Trophoblast cell (in vitro differentiated cells and primary cell): ENCODE data around the gene TMEM132E.

Experiments
- DNase-seq, 2 donors: peaks; one replicate each; pipeline ENCODE4 v3.0.0-alpha.2; 2016
- H2AFZ ChIP-seq: 2 replicates; pipeline ENCODE4 v1.6.1; 2013; ENCODE audit warnings: low read length, moderate library complexity, mild to moderate bottlenecking; ENCODE audit not compliant: insufficient read depth, poor library complexity
- H2AK5ac ChIP-seq: 2 replicates; pipeline ENCODE4 v1.6.1; 2013; ENCODE audit warnings: mild to moderate bottlenecking, low read length
- H2BK120ac ChIP-seq: 2 replicates; pipeline ENCODE4 v1.6.1; 2013; ENCODE audit warnings: low read length, mild to moderate bottlenecking, moderate library complexity; ENCODE audit not compliant: insufficient read depth, poor library complexity
- H2BK12ac ChIP-seq: 2 replicates; pipeline ENCODE4 v1.6.1; 2013; ENCODE audit warnings: mild to moderate bottlenecking, low read length, moderate library complexity
- H2BK5ac ChIP-seq: 2 replicates; pipeline ENCODE4 v1.6.1; 2013; ENCODE audit warnings: low read length, low read depth, moderate library complexity, mild to moderate bottlenecking; ENCODE audit not compliant: poor library complexity
- H3K14ac ChIP-seq: 2 replicates; pipeline ENCODE4 v1.6.1; 2013; ENCODE audit warnings: mild to moderate bottlenecking, low read length
- H3K18ac ChIP-seq: 2 replicates; pipeline ENCODE4 v1.6.1; 2013; ENCODE audit warnings: mild to moderate bottlenecking, low read length
- H3K23ac ChIP-seq: 2 replicates; pipeline ENCODE4 v1.6.1; 2013; ENCODE audit warnings: low read length
- H3K27ac ChIP-seq: 2 replicates; pipeline ENCODE4 v1.5.1; 2013; ENCODE audit warnings: low read depth, mild to moderate bottlenecking, inconsistent platforms, low read length, moderate library complexity
- H3K27me3 ChIP-seq: 2 replicates; pipeline ENCODE4 v1.6.1; 2013; ENCODE audit warnings: inconsistent platforms, mild to moderate bottlenecking, low read length, moderate library complexity; ENCODE audit not compliant: insufficient read depth
- H3K36me3 ChIP-seq, 2 experiments: 1 replicate in 1 of 2; 2 replicates in 1 of 2; pipeline ENCODE4 v1.6.1; 2013; ENCODE audit warnings: low read length in 2 of 2, mild to moderate bottlenecking in 2 of 2, moderate library complexity in 1 of 2; ENCODE audit not compliant: insufficient read depth in 2 of 2, control insufficient read depth in 1 of 2
- H3K4ac ChIP-seq: 2 replicates; pipeline ENCODE4 v1.6.1; 2013; ENCODE audit warnings: low read depth, mild to moderate bottlenecking, low read length, moderate library complexity
- H3K4me1 ChIP-seq, 2 experiments: 1 replicate in 1 of 2; 2 replicates in 1 of 2; pipeline ENCODE4 v1.6.1; 2013; ENCODE audit warnings: low read length in 2 of 2, mild to moderate bottlenecking in 2 of 2, moderate library complexity in 1 of 2; ENCODE audit not compliant: insufficient read depth in 2 of 2, control insufficient read depth in 1 of 2
- H3K4me2 ChIP-seq: 2 replicates; pipeline ENCODE4 v1.6.1; 2013; ENCODE audit warnings: inconsistent platforms, mild to moderate bottlenecking, low read length, moderate library complexity
- H3K4me3 ChIP-seq: 2 replicates; pipeline ENCODE4 v1.5.1; 2013; ENCODE audit warnings: mild to moderate bottlenecking, low read depth, low read length, inconsistent platforms
- H3K79me1 ChIP-seq: one replicate; pipeline ENCODE4 v1.6.1; 2013; ENCODE audit warnings: low read length
- H3K79me2 ChIP-seq: 2 replicates; pipeline ENCODE4 v1.6.1; 2013; ENCODE audit warnings: low read length, mild to moderate bottlenecking; ENCODE audit not compliant: control insufficient read depth, insufficient read depth, poor library complexity
- H3K9ac ChIP-seq: 2 replicates; pipeline ENCODE4 v1.6.1; 2013; ENCODE audit warnings: mild to moderate bottlenecking, low read length
- H3K9me3 ChIP-seq: 2 replicates; pipeline ENCODE4 v1.6.1; 2013; ENCODE audit warnings: low read depth, mild to moderate bottlenecking, control low read depth, inconsistent platforms, low read length; ENCODE audit not compliant: insufficient read depth
- H4K12ac ChIP-seq: 2 replicates; pipeline ENCODE4 v1.6.1; 2013; ENCODE audit warnings: low read depth, mild to moderate bottlenecking, low read length, moderate library complexity
- H4K8ac ChIP-seq: 2 replicates; pipeline ENCODE4 v1.6.1; 2013; ENCODE audit warnings: low read depth, mild to moderate bottlenecking, low read length, moderate library complexity
- H4K91ac ChIP-seq: one replicate; pipeline ENCODE4 v1.6.1; 2013; ENCODE audit warnings: low read depth, mild to moderate bottlenecking, low read length, moderate library complexity
- WGBS: extraction: QIAGEN DNeasy Blood & Tissue Kit; methylation state at CpG from one replicate; pipeline ENCODE4 v1.1.7; 2013; ENCODE audit warnings: missing lambda C conversion rate; ENCODE audit not compliant: insufficient read length, insufficient coverage; ENCODE audit errors: extremely low coverage; 5-methylcytosine and 5-hydroxymethylcytosine counted together

The TMEM132E gene

GRCh38 chr17:34601416-34601815, 22.0 kb downstream of the TMEM132E start:
- no peak overlapping the region for H2AK5ac ChIP-seq
- no peak overlapping the region for H4K8ac ChIP-seq
- H3K4ac ChIP-seq: no peak overlapping the region
- DNase-seq: no peak
- H3K23ac ChIP-seq: no peak overlapping the region
- no peak overlapping the region for H4K91ac ChIP-seq
- no CpG with 5 or more reads among the region's 3 CpGs for WGBS
- no peak overlapping the region for H3K18ac ChIP-seq
- H2AFZ ChIP-seq: no peak overlapping the region
- no peaks in the 10 kb centered on the region for H3K27me3 ChIP-seq
- H3K79me2 ChIP-seq: no peaks in the 10 kb centered on the region
- peaks cover 4% of the 10 kb centered on the region for H3K9me3 ChIP-seq
- no peak overlapping the region for H3K4me2 ChIP-seq
- H2BK120ac ChIP-seq: no peak overlapping the region
- H2BK12ac ChIP-seq: no peak overlapping the region
- H3K4me3 ChIP-seq: no peak overlapping the region
- no peak overlapping the region for H3K14ac ChIP-seq
- no peaks in the 10 kb centered on the region for H3K79me1 ChIP-seq
- H3K27ac ChIP-seq: no peak overlapping the region
- H4K12ac ChIP-seq: no peak overlapping the region
- H3K4me1 ChIP-seq: no peaks in the 10 kb centered on the region
- no peak overlapping the region for H2BK5ac ChIP-seq
- H3K36me3 ChIP-seq: no peaks in the 10 kb centered on the region
- H3K9ac ChIP-seq: no peak overlapping the region

- Histone ChIP-seq H4K91ac (no peak overlapping the region), H3K14ac (no peak overlapping the region), H2AFZ (no peak overlapping the region), H3K79me1 (no peaks in the 10 kb centered on the region), H2BK120ac (no peak overlapping the region), H3K9ac (no peak overlapping the region), H3K79me2 (no peaks in the 10 kb centered on the region), H3K4me2 (no peak overlapping the region), H3K23ac (no peak overlapping the region), H2BK5ac (no peak overlapping the region), H3K27ac (no peak overlapping the region), H3K27me3 (no peaks in the 10 kb centered on the region), H2AK5ac (no peak overlapping the region), H3K9me3 (peaks cover 2% of the 10 kb centered on the region), H3K4me3 (no peak overlapping the region), H3K36me3 (no peaks in the 10 kb centered on the region), H4K12ac (no peak overlapping the region), H3K4me1 (peaks cover under 1% of the 10 kb centered on the region in 2 experiments), H3K4ac (no peak overlapping the region), H2BK12ac (no peak overlapping the region), H3K18ac (no peak overlapping the region), H4K8ac (no peak overlapping the region)
- no peak for DNase-seq
- whole genome bisulfite sequencing: no CpG with 5 or more reads among the region's 3 CpGs
Measured at GRCh38 chr17:34603974-34604373, 24.6 kb downstream of the TMEM132E start.

- Histone ChIP-seq H2AK5ac (no peak overlapping the region), H3K4ac (no peak overlapping the region), H3K4me3 (no peak overlapping the region), H3K79me2 (no peaks in the 10 kb centered on the region), H2BK120ac (no peak overlapping the region), H2BK12ac (no peak overlapping the region), H2BK5ac (no peak overlapping the region), H3K27me3 (no peaks in the 10 kb centered on the region), H4K91ac (no peak overlapping the region), H3K14ac (no peak overlapping the region), H3K36me3 (no peaks in the 10 kb centered on the region), H4K8ac (no peak overlapping the region), H3K4me2 (no peak overlapping the region), H3K27ac (no peak overlapping the region), H2AFZ (no peak overlapping the region), H3K4me1 (peaks cover 14 to 16% of the 10 kb centered on the region in 2 experiments), H3K23ac (no peak overlapping the region), H3K9me3 (peaks cover 2% of the 10 kb centered on the region), H4K12ac (no peak overlapping the region), H3K79me1 (peaks cover 2% of the 10 kb centered on the region), H3K9ac (no peak overlapping the region), H3K18ac (no peak overlapping the region)
- WGBS: no CpG with 5 or more reads among the region's 5 CpGs
- DNase-seq: no peak
Measured at GRCh38 chr17:34606763-34607162, 27.4 kb downstream of the TMEM132E start.

DNA sequence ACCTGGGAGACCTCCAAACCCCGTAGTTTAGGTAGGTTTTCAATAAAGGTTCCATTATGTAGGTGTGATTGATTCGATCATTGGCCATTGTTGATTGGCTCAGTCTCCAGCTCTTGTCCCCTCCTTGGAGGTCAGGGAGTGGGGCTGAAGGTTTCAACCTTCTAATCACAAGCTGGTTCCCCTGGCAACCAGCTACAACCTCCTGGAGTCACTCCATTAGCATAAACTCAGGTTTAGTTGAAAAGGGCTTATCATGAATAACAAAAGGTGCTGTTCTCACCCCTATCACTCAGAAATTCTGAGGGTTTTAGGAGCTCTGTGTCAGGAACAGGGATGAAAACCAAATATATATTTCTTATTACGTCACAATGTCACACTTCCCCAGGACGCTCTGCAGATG, 28.5 kb downstream of the TMEM132E start:
- Histone ChIP-seq H3K18ac (no peak overlapping the region), H3K4ac (no peak overlapping the region), H3K23ac (no peak overlapping the region), H2AK5ac (no peak overlapping the region), H3K14ac (no peak overlapping the region), H4K12ac (no peak overlapping the region), H3K4me1 (peaks cover 18 to 19% of the 10 kb centered on the region in 2 experiments), H3K9ac (no peak overlapping the region), H3K27ac (no peak overlapping the region), H3K9me3 (peaks cover 2% of the 10 kb centered on the region), H4K8ac (no peak overlapping the region), H4K91ac (no peak overlapping the region), H3K79me1 (peaks cover 2% of the 10 kb centered on the region), H2BK120ac (no peak overlapping the region), H2BK12ac (no peak overlapping the region), H3K4me3 (no peak overlapping the region), H3K27me3 (no peaks in the 10 kb centered on the region), H2BK5ac (no peak overlapping the region), H3K4me2 (no peak overlapping the region), H3K36me3 (no peaks in the 10 kb centered on the region), H2AFZ (no peak overlapping the region), H3K79me2 (no peaks in the 10 kb centered on the region)
- WGBS: no CpG with 5 or more reads among the region's 4 CpGs
- no peak for DNase-seq
